Liver (tissue), 9 donors: ENCODE results near the gene MAP3K20. TPM values are rescaled to one million over a fixed set of nuclear protein-coding genes. Genes with fewer than 3 reads are reported as not detected.
"Not testable (repeated sequence)": the region's sequence is repeated elsewhere in the genome, so short reads cannot be mapped to it uniquely, and the experiment has no call there.

Experiments used
- DNase-seq: peaks from one replicate; pipeline ENCODE4 v3.0.0-alpha.2; 2017; ENCODE audit warnings: low spot score
- H3K27ac ChIP-seq, 2 donors: one replicate each; pipeline ENCODE4 v1.7.0; 2013; ENCODE audit warnings: inconsistent platforms in 2 of 2, low read length in 2 of 2, control low read depth in 1 of 2, low read depth in 1 of 2, mild to moderate bottlenecking in 1 of 2
- H3K27me3 ChIP-seq, 4 donors: one replicate each; pipeline versions ENCODE4 v1.6.1 to v1.7.0; 2013; ENCODE audit warnings: low read length in 3 of 4, inconsistent platforms in 1 of 4, mild to moderate bottlenecking in 1 of 4, moderate library complexity in 1 of 4; ENCODE audit not compliant: control insufficient read depth in 4 of 4, insufficient read depth in 4 of 4
- H3K36me3 ChIP-seq, 4 donors: one replicate each; pipeline versions ENCODE4 v1.6.1 to v1.7.0; 2013; ENCODE audit warnings: low read length in 3 of 4, mild to moderate bottlenecking in 3 of 4, low read depth in 1 of 4, moderate library complexity in 1 of 4; ENCODE audit not compliant: control insufficient read depth in 4 of 4, insufficient read depth in 3 of 4
- H3K4me1 ChIP-seq, 4 donors: one replicate each; pipeline versions ENCODE4 v1.6.1 to v1.7.0; 2013; ENCODE audit warnings: low read length in 3 of 4, mild to moderate bottlenecking in 3 of 4, moderate library complexity in 1 of 4; ENCODE audit not compliant: control insufficient read depth in 4 of 4, insufficient read depth in 4 of 4
- H3K4me3 ChIP-seq, 3 donors: one replicate each; pipeline versions ENCODE4 v1.6.1 to v1.7.0; 2013; ENCODE audit warnings: low read length in 3 of 3, control low read depth in 1 of 3, low read depth in 1 of 3, mild to moderate bottlenecking in 1 of 3
- H3K9ac ChIP-seq, 2 donors: one replicate each; pipeline ENCODE4 v1.7.0; 2013; ENCODE audit warnings: low read length in 2 of 2, mild to moderate bottlenecking in 2 of 2, moderate library complexity in 2 of 2, control low read depth in 1 of 2, low read depth in 1 of 2
- H3K9me3 ChIP-seq, 4 donors: one replicate each; pipeline versions ENCODE4 v1.6.1 to v1.7.0; 2013; ENCODE audit warnings: low read length in 3 of 4; ENCODE audit not compliant: control insufficient read depth in 4 of 4
- ATF3 ChIP-seq: IDR thresholded peaks from 2 replicates; pipeline ENCODE4 v1.6.1; 2016; ENCODE audit warnings: antibody characterized with exemption
- CTCF ChIP-seq: fragments of 150-350 bp; IDR thresholded peaks from 2 replicates; pipeline ENCODE4 v1.5.1; 2017; ENCODE audit warnings: improper control_type of control experiment, low read depth, low read length; ENCODE audit not compliant: missing input control
- EGR1 ChIP-seq, 2 donors: IDR thresholded peaks; 2 replicates each; pipeline ENCODE4 v1.6.1; 2016 to 2018; ENCODE audit warnings: antibody characterized with exemption in 2 of 2, low read depth in 2 of 2
- FOXA1 ChIP-seq: IDR thresholded peaks from 2 replicates; pipeline ENCODE4 v1.6.1; 2016; ENCODE audit warnings: antibody characterized with exemption
- FOXA2 ChIP-seq: IDR thresholded peaks from 2 replicates; pipeline ENCODE4 v1.6.1; 2016; ENCODE audit warnings: antibody characterized with exemption
- GABPA ChIP-seq, 2 donors: IDR thresholded peaks in 1 of 2; conservative IDR thresholded peaks in 1 of 2; 2 replicates each; pipeline ENCODE4 v1.6.1; 2016; ENCODE audit warnings: antibody characterized with exemption in 2 of 2, mild to moderate bottlenecking in 1 of 2, moderate library complexity in 1 of 2
- HNF4G ChIP-seq: IDR thresholded peaks from 2 replicates; pipeline ENCODE4 v1.6.1; 2016; ENCODE audit warnings: antibody characterized with exemption
- JUND ChIP-seq, 2 donors: IDR thresholded peaks; 2 replicates each; pipeline ENCODE4 v1.6.1; 2016; ENCODE audit warnings: antibody characterized with exemption in 2 of 2
- MAX ChIP-seq: IDR thresholded peaks from 2 replicates; pipeline ENCODE4 v1.6.1; 2016; ENCODE audit warnings: antibody characterized with exemption
- RAD21 ChIP-seq, 2 donors: IDR thresholded peaks; 2 replicates each; pipeline ENCODE4 v1.6.1; 2016; ENCODE audit warnings: antibody characterized with exemption in 2 of 2, mild to moderate bottlenecking in 2 of 2
- REST ChIP-seq: IDR thresholded peaks from 2 replicates; pipeline ENCODE4 v1.6.1; 2016; ENCODE audit warnings: antibody characterized with exemption, mild to moderate bottlenecking
- RXRA ChIP-seq, 2 donors: IDR thresholded peaks; 2 replicates each; pipeline ENCODE4 v1.6.1; 2017 to 2018; ENCODE audit warnings: antibody characterized with exemption in 2 of 2, mild to moderate bottlenecking in 1 of 2
- SP1 ChIP-seq: IDR thresholded peaks from 2 replicates; pipeline ENCODE4 v1.6.1; 2018; ENCODE audit warnings: antibody characterized with exemption, mild to moderate bottlenecking
- TAF1 ChIP-seq: conservative IDR thresholded peaks from 2 replicates; pipeline ENCODE4 v1.6.1; 2016; ENCODE audit warnings: antibody characterized with exemption, mild to moderate bottlenecking
- YY1 ChIP-seq: IDR thresholded peaks from 2 replicates; pipeline ENCODE4 v1.6.1; 2016; ENCODE audit warnings: antibody characterized with exemption, mild to moderate bottlenecking
- ZBTB33 ChIP-seq: IDR thresholded peaks from 2 replicates; pipeline ENCODE4 v1.6.1; 2016; ENCODE audit warnings: antibody characterized with exemption
- WGBS: extraction: QIAGEN DNeasy Blood & Tissue Kit; methylation state at CpG from one replicate; pipeline ENCODE4 v1.1.7; 2013; 5-methylcytosine and 5-hydroxymethylcytosine counted together
- polyA plus RNA-seq, 2 donors: library from polyadenylated mRNA; stranded (reverse) in 1 of 2; unstranded in 1 of 2; fragments of 200-250 nt in 1 of 2; fragments of >200 nt in 1 of 2; fragmentation: Nextera tagmentation in 1 of 2; extraction: Ambion mirVana in 1 of 2; gene quantifications; one replicate each; pipeline versions ENCODE4 v1.2.1 to v1.2.3, GENCODE V29; 2013 to 2015
- total RNA-seq, 2 donors: library from RNA; depleted of rRNA; stranded (reverse); fragments of >200 nt; gene quantifications; one replicate each; pipeline ENCODE4 v1.2.3, GENCODE V29; 2014
- donor health status: healthy.
- donor health status: healthy.
- donor health status: healthy.
- donor health status: healthy.
- donor health status: healthy.

MAP3K20 gene
- total and polyA plus RNA-seq, 4 donors = 9.1 to 22.6 (median 14.9) TPM

GRCh38 chr2:173300458-173300857, 224.8 kb downstream of the MAP3K20 start:
- Histone ChIP-seq H3K27ac (no peak overlapping the region), H3K27me3 (no peaks in the 10 kb centered on the region), H3K9me3 (peaks cover 7 to 29% (median 13%) of the 10 kb centered on the region in 4 donors), H3K9ac (no peak overlapping the region), H3K4me3 (no peak overlapping the region), H3K4me1 (no peaks in the 10 kb centered on the region), H3K36me3 (no peaks in the 10 kb centered on the region)
- WGBS = 73% methylated on average over 1 of the region's 1 CpG
- no peak for TF ChIP-seq RAD21 (IDR thresholded peaks at IDR 0.05)
- TF ChIP-seq REST = no peak
- no peak for TF ChIP-seq GABPA (IDR thresholded peaks at IDR 0.05 in 1 of 2, conservative IDR thresholded peaks at IDR 0.05 in 1 of 2)
- TF ChIP-seq CTCF = no peak
- no peak for TF ChIP-seq JUND (IDR thresholded peaks at IDR 0.05)
- no peak for TF ChIP-seq SP1
- TF ChIP-seq ATF3 = no peak
- TF ChIP-seq HNF4G = no peak
- no peak for DNase-seq

GRCh38 chr2:173301549-173301948, 225.9 kb downstream of the MAP3K20 start:
- H3K36me3 ChIP-seq, DNase-seq, H3K9ac ChIP-seq, H3K27ac ChIP-seq, H3K4me1 ChIP-seq, H3K4me3 ChIP-seq, H3K27me3 ChIP-seq: not testable (repeated sequence)
- 91% methylated on average over 4 of the region's 4 CpGs for WGBS
- peaks cover 7 to 28% (median 13%) of the 10 kb centered on the region in 4 donors for H3K9me3 ChIP-seq

- H3K9me3 ChIP-seq = no peaks in the 10 kb centered on the region
- H3K27ac ChIP-seq = no peak overlapping the region
- H3K4me1 ChIP-seq = no peaks in the 10 kb centered on the region
- no peak overlapping the region for H3K9ac ChIP-seq
- H3K4me3 ChIP-seq = no peak overlapping the region
- no peaks in the 10 kb centered on the region for H3K36me3 ChIP-seq
- no peaks in the 10 kb centered on the region for H3K27me3 ChIP-seq
- DNase-seq = no peak
- 73% methylated on average over 2 of the region's 2 CpGs for WGBS
- TF ChIP-seq HNF4G (no peak), REST (no peak), ATF3 (no peak), TAF1 (no peak), GABPA (IDR thresholded peaks at IDR 0.05 in 1 of 2, conservative IDR thresholded peaks at IDR 0.05 in 1 of 2) (no peak), MAX (no peak), EGR1 (IDR thresholded peaks at IDR 0.05; ENCODE audit: low read depth in 2 of 2) (no peak), FOXA2 (no peak), YY1 (no peak), RAD21 (IDR thresholded peaks at IDR 0.05) (no peak), ZBTB33 (no peak), FOXA1 (no peak), RXRA (IDR thresholded peaks at IDR 0.05) (no peak)
Observed at GRCh38 chr2:173305303-173305702, 229.7 kb downstream of the MAP3K20 start.
